Midbrain (tissue), 1 donor: ENCODE results near the gene MFNG.

Experiments
- DNase-seq: peaks from one replicate; lab custom pipeline; 2025; lab: John Stamatoyannopoulos, UW

MFNG gene

DNA sequence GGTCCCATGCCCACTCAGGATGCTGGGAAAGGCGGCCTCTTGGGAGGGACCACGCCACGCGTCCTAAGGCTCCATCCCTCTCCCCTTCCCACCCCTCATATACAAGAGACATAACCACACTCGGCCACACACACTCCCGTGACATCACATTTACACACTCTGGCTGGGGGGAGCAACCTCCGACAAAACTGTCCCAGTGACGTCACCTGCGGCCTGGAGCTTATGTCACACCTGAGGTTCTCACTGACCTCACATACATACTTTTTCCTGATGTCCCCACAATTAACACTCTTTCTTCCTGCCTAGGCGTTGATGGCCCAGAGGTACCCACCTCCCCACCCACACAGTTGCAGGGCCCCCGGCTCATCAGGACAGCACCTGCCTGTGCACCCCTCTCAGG lies 60.8 kb downstream of the MFNG start:
- DNase-seq, result no peak

DNA sequence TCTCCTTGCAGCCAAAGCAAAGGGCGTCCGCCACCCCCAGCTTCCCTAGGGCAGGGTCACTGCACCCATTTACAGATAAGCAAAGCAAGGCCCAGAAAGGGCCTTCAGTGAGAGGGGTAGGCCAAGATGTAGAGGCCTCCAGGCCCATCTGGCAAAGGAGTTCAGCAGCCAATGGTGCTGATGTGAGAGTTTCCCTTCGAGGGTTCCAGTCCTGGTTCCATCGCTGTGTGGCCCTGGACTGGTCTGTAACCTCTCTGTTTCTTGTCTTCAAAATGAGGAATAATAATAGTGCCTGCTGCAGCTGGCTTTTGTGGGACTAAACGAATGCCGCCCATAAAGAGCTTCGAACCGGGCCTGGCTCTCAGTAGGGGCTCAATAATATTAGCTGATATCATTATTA lies 62.9 kb downstream of the MFNG start:
- DNase-seq, result no peak

DNA sequence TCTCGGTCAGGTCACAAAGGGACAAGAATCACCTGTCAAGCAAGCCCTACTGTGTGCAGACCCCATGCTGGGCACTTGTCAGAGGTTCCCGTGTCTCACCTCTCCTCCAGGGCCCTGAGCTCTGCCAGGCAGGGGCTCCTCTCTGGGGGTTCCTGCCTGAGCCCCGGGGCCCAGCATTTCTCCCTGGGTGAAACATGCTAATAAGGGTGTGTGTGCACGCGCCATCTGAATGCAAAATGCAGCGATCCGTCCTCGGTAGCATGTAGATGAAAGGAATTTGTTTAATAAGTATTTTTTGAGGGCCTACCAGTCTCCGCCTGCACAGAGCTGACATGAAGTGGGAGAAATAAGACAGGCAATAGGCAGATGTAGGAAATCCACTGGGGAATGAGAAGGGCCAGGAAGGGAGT lies 64.7 kb downstream of the MFNG start:
- DNase-seq, result no peak

DNA sequence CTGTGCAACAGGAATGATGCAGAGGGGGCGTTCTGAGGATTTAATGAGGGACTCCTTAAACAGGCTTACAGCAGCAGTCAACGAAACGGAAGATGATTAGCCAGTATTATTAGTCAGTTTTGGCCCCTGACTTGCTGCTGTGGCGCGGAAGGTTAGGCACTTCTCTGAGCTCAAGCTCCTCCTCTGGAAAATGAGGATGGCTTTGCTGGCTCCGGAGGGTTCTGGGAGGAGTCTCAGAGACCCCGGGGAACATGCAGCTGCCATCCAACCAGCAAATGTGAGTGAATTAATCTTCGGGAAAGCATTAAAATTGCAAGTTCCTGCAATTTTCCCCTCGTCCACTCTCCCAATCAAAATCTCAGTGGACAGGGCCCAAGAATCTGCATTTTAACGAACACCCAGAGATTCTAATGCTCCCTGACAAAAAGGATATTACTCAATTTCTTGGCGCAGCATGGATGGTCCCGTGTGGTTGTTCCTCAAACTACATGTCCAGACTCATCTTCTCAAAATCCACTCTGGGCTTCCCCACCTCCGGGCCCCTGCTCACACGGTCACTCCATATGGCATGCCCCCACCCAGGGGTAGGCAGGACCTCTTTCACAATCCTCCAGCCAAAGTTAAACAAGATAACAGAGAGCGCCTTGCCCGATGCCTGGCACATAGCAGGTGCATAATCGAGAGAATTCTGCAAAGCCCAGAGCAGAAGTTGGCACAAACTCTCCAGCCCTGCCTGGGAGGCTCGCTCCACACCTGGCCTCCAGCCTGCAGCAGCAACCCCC lies 65.3 kb downstream of the MFNG start:
- no peak for DNase-seq

DNA sequence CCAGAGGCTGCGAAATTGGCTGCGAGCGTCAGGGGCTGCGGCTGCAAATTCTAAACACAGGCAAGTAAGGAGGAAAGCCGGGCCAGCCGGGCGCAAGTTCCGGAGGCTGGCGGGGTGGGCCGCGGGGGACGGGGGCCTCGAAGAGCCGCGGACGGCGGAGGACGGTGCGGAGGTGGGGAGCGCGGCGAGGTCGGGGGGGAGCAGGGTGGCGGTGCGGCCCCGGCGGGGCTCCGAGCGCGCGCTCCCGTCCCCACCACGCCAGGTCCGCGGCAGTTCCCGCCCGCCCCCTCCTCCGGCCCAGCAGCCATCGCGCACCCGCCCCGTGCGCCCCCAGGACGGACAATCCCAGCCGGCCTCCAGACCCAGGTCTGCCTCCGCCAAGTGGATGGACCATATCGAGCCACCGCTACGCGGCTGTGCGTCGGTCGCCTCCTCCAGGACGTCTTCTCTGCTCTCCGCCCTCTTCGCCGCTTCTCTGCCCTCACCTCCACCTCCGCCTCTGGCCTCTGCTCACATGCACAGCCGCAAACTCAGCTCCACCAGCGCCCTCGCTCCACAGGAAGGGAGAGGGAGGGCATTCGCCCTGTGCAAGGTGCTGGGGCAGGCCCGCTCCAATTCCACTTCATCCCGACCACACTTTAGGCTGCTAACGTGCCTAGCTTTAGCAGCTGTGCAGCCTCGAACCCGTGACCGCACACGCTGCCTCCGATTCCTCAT lies 66.1 kb downstream of the MFNG start:
- DNase-seq, result no peak

DNA sequence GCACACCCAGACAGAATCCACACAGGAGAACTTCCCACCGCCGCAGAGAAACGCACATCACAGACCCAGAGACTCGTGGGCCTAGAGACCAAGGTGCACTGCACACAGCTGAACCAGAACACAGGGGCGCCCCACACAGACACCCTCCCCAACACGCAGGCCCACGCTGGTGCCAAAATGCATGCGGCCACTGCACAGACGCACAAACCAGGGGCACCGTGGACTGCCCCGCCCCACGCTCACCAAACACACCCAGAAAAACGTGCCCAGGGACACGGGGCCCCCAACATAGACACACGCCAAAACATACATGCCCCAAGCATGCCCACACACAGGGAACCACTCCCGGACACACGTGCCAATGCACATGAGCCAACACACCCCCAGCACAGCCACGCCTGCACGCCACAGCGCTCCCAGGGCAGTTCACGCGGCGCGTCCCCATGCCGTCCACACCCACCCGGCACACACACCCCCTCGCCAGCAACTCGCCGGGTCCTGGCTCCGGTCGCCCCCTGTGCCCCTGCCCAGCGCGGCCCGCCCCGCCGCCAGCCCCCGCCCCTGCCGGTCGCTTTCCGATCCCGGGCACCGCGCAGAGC lies 66.7 kb downstream of the MFNG start:
- no peak for DNase-seq
